RWPE2 (cell line): Measurements from ENCODE around the gene LRP1B.

ENCODE experiments used
- ATAC-seq: fragments of 200-7000 bp; cut with Tn5 transposase; 3 replicates; pipeline ENCODE4 v1.9.1; 2021; ENCODE audit warnings: low read depth
- DNase-seq: peaks from one replicate; pipeline ENCODE4 v3.0.0-alpha.2; 2020; ENCODE audit warnings: low spot score
- H3K27ac ChIP-seq: fragments of 450-650 bp; 2 replicates; pipeline ENCODE4 v1.5.1; 2017; ENCODE audit warnings: mild to moderate bottlenecking; ENCODE audit not compliant: poor library complexity, severe bottlenecking
- H3K27me3 ChIP-seq: fragments of 250-450 bp; sonication (Bioruptor Pico); 2 replicates; pipeline ENCODE4 v1.5.1; 2021; ENCODE audit warnings: mild to moderate bottlenecking, moderate library complexity; ENCODE audit not compliant: insufficient read depth, poor library complexity, severe bottlenecking
- H3K36me3 ChIP-seq: fragments of 250-450 bp; sonication (Bioruptor Pico); 2 replicates; pipeline ENCODE4 v1.5.1; 2020; ENCODE audit warnings: low read depth, mild to moderate bottlenecking, moderate library complexity
- H3K4me1 ChIP-seq: fragments of 250-450 bp; sonication (Bioruptor Pico); 2 replicates; pipeline ENCODE4 v1.5.1; 2021; ENCODE audit warnings: mild to moderate bottlenecking, moderate library complexity; ENCODE audit not compliant: insufficient read depth, poor library complexity, severe bottlenecking
- H3K4me3 ChIP-seq: fragments of 250-450 bp; sonication (Bioruptor Pico); 2 replicates; pipeline ENCODE4 v1.5.1; 2021; ENCODE audit warnings: mild to moderate bottlenecking, moderate library complexity; ENCODE audit not compliant: severe bottlenecking
- H3K9me3 ChIP-seq: fragments of 250-450 bp; sonication (Bioruptor Pico); 2 replicates; pipeline ENCODE4 v1.5.1; 2021; ENCODE audit warnings: mild to moderate bottlenecking, moderate library complexity; ENCODE audit not compliant: severe bottlenecking
- CTCF ChIP-seq: fragments of 450-650 bp; IDR thresholded peaks from one replicate; pipeline ENCODE4 v1.5.1; 2017; ENCODE audit warnings: mild to moderate bottlenecking, moderate library complexity; ENCODE audit not compliant: poor library complexity, severe bottlenecking

The LRP1B gene

GRCh38 chr2:140604096-140604495 is 1526.7 kb downstream of the LRP1B start:
- Histone ChIP-seq H3K4me3 (no peak overlapping the region), H3K27ac (no peak overlapping the region), H3K36me3 (no peaks in the 10 kb centered on the region), H3K4me1 (no peaks in the 10 kb centered on the region), H3K9me3 (no peaks in the 10 kb centered on the region), H3K27me3 (no peaks in the 10 kb centered on the region)
- DNase-seq (no peak), ATAC-seq (no peak)
- TF ChIP-seq CTCF = no peak

GRCh38 chr2:140603416-140603815 is 1527.4 kb downstream of the LRP1B start:
- no peak for TF ChIP-seq CTCF
- H3K27ac ChIP-seq = no peak overlapping the region
- H3K9me3 ChIP-seq = no peaks in the 10 kb centered on the region
- DNase-seq (no peak), ATAC-seq (no peak)
- H3K27me3 ChIP-seq = no peaks in the 10 kb centered on the region
- no peaks in the 10 kb centered on the region for H3K4me1 ChIP-seq
- H3K4me3 ChIP-seq = no peak overlapping the region
- no peaks in the 10 kb centered on the region for H3K36me3 ChIP-seq

- H3K4me1 ChIP-seq = no peaks in the 10 kb centered on the region
- TF ChIP-seq CTCF = no peak
Measured at GRCh38 chr2:140601801-140602200, 1529.0 kb downstream of the LRP1B start.

GRCh38 chr2:140601342-140601741 is 1529.5 kb downstream of the LRP1B start:
- no peak overlapping the region for H3K4me3 ChIP-seq
- no peaks in the 10 kb centered on the region for H3K27me3 ChIP-seq
- no peaks in the 10 kb centered on the region for H3K9me3 ChIP-seq
- no peaks in the 10 kb centered on the region for H3K4me1 ChIP-seq
- H3K27ac ChIP-seq = no peak overlapping the region
- ATAC-seq (no peak), DNase-seq (no peak)
- TF ChIP-seq CTCF = no peak
- H3K36me3 ChIP-seq = no peaks in the 10 kb centered on the region

More at GRCh38 chr2:140601801-140602200, 1529.0 kb downstream of the LRP1B start:
- DNase-seq (no peak), ATAC-seq (no peak)
- Histone ChIP-seq H3K27me3 (no peaks in the 10 kb centered on the region), H3K4me3 (no peak overlapping the region), H3K36me3 (no peaks in the 10 kb centered on the region), H3K27ac (no peak overlapping the region), H3K9me3 (no peaks in the 10 kb centered on the region)

GRCh38 chr2:140600116-140600515 is 1530.7 kb downstream of the LRP1B start:
- H3K27me3 ChIP-seq = no peaks in the 10 kb centered on the region
- no peak for DNase-seq
- no peak overlapping the region for H3K27ac ChIP-seq
- no peaks in the 10 kb centered on the region for H3K4me1 ChIP-seq
- no peaks in the 10 kb centered on the region for H3K36me3 ChIP-seq
- no peak overlapping the region for H3K4me3 ChIP-seq
- H3K9me3 ChIP-seq = no peaks in the 10 kb centered on the region
- peak; percentile 73 for ATAC-seq
- no peak for TF ChIP-seq CTCF
